Suppressor macrophage treated with lipopolysaccharide for 1 hour (primary cell): ENCODE results near the gene MRPS14.

Experiments
- DNase-seq, 3 donors: peaks; one replicate each; pipeline ENCODE4 v3.0.0-alpha.2; 2020 to 2022

MRPS14 gene

DNA sequence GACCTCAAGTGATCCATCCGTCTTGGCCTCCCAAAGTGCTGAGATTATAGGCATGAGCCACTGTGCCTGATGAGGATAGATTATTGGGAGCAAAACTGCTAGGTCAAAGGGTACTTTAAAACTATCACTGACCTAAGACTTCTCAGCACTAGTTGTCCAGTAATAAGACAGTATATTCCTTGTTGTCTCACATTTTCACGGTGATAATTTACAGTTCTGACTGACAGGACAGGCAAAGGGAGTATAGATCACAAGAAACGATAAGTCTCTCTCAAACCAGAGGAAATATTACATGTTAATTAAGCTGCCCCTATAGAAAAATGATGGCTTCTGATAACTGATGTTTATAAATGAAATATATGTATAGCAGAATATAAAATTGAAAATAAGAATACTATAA is 3.7 kb downstream of the MRPS14 start:
- DNase-seq, result no peak

GRCh38 chr1:175015243-175015642 is 8.0 kb downstream of the MRPS14 start:
- DNase-seq, result no peak

GRCh38 chr1:175013445-175013844 is 9.8 kb downstream of the MRPS14 start:
- no peak for DNase-seq

GRCh38 chr1:175009532-175009931 is 13.7 kb downstream of the MRPS14 start:
- no peak for DNase-seq

DNA sequence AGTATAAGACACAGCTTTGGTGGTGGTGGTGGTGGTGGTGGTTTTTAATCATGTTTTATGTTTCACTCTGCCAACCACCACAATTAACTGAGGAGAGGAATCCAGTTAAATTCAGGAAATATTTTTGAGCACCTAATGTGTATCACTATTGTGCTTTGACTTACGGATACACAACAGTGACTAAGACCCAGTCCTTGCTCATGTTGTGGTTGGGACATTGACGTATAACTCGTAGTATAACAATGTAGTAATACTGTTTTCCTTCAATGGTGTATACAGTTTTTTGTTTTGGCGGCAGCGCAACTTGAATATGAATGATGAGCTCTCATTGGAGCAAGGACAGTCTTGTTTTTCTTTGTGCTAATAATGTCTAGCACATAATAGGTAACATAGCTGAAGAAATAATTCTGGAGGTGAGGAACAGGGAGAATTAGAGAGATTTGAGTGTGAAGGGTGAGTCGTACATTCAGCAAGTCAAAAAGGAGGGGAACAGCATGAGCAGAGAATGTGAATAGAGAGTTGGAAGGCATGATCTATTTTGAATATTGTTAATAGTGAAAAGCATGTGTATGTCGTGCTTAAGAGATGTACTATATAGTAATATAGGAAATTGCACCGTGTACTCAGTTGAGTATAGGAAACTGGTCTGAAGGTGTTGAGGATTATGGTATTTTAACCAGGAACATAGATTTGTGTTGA is 18.0 kb downstream of the MRPS14 start:
- no peak for DNase-seq

DNA sequence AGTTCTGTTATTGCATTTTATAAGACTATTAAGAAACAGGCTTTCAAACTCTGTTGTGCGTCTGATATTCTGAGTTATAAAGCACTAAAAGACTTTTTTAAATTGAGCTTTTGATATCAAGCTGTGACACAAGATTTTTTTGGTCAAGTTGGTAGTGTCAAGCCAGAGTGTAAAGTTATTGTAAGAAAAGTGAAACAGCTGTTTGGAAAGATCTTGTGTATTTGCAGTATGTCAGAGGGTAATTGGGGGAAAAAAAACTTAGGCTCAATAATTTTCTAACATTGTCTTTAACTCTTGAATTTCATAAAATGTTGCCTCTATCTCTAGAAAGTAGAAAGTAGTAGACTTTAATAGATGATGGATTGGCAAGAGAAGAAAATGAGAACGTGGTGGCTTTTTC is 19.7 kb downstream of the MRPS14 start:
- no peak for DNase-seq

DNA sequence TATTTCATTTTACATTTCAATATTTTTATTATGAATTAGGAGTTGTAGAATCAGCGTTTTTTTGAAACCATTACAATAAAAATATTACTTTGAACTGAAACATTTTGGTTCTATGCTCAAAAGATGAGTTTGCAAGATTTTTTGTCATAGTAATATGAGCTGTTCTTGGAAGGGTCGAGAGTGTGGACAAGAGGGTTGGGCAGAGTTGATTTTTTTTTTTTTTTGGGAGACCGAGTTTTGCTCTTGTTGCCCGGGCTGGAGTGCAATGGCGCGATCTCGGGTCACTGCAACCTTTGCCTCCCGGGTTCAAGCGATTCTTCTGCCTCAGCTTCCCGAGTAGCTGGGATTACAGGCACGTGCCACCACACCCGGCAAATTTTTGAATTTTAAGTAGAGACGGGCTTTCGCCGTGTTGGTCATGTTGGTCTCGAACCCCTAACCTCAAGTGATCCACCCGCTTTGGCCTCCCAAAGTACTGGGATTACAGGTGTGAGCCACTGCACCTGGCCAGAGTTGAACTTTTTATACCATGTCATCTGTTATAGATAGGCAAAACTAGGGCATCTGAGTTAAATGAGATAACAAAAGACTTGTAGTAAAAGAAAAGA is 20.2 kb downstream of the MRPS14 start:
- no peak for DNase-seq

GRCh38 chr1:175000697-175001187 is 22.5 kb downstream of the MRPS14 start:
- peak in 2 of 3 donors; percentile 40 to 51 for DNase-seq

- peak in 1 of 3 donors; percentile 59 for DNase-seq
Measured at GRCh38 chr1:174999936-175000696, 23.1 kb downstream of the MRPS14 start, which contains the start of gene CACYBP. Gene CACYBP (plus strand): TSS chr1:174999947. CDS start chr1:175000181, 234 bp downstream.

DNA sequence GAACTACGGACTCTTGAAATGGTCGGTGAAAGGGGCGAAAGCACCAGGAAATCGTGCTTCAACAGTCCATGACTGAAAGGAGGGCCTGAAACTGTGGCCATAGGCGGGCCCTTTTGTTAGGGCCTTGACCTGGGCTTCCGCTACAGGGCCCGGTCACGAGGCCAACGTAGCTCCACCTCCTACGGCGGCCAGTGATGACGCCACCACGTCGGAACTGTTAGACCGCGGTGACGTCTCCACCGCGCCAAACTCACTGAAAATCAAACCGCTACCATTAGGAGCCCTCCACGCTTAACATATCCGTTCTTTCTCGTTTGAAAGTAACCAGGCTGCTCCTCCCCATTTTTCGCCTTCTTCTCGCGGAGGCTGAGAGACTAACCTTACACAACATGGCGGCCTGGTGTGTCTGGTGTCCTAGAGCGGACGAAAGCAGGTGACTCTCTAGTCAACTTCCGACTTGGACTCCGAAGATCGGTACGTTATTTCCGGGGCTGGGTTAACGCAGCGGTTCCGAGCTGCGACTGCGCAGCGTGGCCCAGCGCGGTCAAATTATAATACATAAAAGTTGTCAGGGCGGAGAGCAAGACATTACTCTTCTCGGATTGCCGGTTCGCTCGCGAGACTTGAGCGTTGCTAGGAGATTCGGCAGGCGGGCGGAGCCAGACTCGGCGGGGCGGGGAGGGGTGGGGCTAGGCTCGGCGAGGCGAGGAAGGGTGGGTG is 23.8 kb downstream of the MRPS14 start:
- DNase-seq, result peak; percentile 99 to 100 (median 100)

DNA sequence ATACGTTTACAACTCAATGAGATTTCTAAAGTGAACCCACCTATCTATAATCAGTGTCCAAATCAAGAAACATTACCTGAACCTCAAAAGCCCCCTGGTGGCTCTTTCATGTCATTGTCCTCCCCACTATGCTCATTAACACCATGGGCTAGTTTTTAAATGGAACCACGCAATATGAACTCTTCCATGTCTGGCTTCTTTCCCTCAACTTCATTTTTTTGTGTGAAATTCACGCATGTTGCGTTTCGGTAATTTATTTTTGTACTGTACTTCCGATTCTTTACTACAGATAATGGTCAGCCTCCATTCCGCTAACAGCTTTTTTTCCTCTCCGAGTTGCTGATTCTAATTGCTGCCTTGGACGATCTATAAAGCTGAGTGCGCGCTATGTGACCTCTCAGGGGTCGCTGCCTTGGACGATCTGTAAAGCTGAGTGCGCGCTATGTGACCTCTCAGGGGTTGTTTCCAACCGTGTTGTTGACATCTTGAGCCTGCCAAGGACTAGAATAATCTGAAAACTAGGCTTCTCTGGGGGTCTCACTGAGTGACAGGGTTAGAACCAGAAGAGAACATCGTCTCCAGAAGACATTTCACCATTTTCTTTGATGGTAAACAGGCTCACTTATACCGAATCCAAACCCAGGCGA is 24.5 kb downstream of the MRPS14 start:
- DNase-seq, result peak; percentile 68 to 70 (median 69)

DNA sequence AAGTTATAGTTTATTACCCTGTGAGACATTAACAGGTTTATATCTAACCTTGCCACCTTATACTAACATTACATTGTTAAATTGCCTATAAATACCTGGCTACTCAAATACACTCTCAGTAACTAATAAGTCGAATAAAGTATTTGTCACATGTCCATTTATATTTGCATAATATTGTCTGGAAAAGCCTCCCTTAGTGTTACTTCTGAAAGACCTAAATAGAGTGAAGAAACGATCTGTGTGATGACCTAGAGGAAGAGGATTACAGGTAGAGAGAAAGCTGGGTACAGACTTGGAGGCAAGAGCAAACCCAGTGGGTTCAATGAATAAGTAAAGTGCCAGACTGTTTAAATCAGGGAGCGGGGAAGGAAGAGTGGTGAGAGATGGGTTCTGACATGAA is 26.2 kb downstream of the MRPS14 start:
- no peak for DNase-seq

GRCh38 chr1:174996476-174996875 is 26.7 kb downstream of the MRPS14 start:
- peak in 2 of 3 donors; percentile 22 to 35 for DNase-seq

DNA sequence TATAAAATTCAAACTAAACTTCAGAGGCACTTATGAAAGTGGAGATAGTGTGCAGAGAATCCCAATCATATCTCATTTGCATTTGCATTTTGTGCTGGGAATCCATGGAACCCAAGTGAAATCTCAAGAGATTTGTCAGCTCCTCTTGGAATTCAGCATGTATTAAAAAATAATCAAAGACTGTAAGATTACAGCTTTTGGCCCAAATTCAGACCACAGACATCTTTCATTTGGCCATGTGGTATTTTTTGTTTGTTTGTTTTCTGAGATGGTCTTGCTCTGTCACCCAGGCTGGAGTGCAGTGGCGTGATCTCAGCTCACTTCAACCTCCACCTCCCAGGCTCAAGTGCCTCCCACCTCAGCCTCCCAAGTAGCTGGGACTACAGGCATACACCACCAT is 27.3 kb downstream of the MRPS14 start:
- DNase-seq, result no peak

DNA sequence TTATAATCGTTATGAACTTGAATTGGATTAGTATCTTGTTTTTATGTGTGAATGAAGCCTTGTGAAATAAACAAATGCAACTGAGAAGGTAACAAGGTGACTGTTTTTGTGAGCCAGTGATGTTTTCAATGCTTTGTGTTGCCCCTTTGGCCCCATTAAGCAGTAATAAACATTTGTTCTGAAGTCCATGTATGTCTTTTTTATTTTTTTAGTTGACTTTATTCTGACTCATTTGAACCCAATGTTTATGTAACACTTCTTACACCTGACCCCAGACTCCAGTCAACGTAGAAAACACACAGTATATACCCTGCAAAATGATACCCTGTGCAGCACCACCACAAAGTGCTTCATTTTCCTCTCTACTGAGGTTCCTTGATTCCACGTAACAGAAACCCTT is 28.1 kb downstream of the MRPS14 start:
- no peak for DNase-seq

GRCh38 chr1:174991473-174991872 is 31.8 kb downstream of the MRPS14 start:
- no peak for DNase-seq

DNA sequence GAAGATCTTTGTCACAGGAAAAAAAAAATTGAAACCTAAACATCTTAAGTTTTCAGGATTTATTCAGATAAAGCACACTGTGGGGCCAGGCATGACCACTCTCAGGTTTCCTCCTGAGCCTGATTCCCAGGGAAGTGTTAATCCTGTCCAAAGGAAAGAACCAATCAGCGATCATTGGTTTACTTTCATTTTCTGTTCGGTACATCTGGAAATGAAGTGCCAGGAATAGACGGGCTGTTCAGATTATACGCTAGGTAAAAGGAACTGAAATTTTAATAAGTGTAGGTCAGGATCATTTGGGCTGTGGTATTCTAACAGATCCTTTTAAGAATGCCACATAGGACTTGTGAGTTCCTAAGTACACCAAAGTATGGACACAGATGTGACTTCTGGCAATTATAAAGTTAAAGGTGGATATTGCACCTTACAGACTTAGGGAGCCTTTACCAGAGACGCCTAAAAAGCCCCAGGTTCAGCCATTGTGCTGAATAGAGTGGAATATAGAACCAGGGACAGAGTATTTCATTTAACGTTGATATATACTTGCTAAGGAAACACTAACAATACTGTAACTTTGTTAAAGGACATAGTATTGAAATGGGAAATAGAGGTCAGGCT is 32.7 kb downstream of the MRPS14 start:
- DNase-seq, result peak; percentile 54 to 72 (median 55)

DNA sequence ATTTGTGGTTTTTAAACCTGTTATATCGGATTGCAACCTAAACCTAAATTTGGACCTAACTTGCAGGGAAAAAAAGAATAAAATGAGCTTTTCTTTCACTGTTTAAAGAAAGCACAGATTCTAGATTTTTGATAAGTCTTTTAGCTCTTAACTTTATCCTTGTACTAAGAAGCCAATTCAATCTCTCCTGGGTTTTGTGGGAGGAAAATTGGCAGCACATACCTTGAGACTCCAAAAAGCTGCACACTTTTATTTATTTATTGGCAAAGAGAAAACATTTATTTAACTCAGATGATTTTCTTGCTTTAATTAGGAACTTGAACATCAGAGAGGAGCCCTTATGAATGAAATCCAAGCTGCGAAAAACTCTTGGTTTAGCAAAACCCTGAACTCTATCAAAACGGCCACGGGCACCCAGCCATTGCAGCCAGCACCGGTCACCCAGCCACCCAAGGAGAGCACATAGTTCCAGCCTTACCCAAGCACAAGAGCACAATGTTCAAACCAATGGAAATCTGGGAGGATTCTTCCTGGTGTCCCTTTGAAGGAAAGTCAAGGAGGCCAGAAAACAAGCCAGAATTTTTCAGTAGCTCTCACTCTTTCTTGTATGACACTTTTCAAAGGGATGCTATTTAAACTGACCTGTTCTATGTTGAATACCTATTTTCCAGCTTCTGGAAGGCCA is 33.5 kb downstream of the MRPS14 start:
- DNase-seq, result no peak

- DNase-seq, result no peak
Measured at GRCh38 chr1:174988986-174989385, 34.2 kb downstream of the MRPS14 start.

GRCh38 chr1:174988539-174988938 is 34.7 kb downstream of the MRPS14 start:
- DNase-seq, result no peak

DNA sequence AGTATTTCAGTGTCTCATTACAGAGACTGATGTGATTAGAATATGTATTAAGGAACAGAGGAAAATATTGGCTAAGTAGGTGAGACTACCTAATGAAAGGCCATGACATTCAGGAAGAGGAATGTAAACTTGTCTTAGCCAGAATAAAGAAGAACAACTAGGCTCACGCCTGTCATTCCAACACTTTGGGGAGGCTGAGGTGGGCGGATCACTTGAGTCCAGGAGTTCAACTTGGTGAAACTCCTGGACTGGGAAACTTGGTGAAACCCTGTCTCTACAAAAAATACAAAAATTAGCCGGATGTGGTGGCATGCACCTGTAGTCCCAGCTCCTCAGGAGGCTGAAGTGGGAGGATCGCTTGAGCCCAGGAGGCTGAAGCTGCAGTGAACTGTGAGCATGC is 38.3 kb downstream of the MRPS14 start:
- no peak for DNase-seq
